ENCODE data around the gene TBRG1. TPM values are rescaled to one million over a fixed set of nuclear protein-coding genes. Genes with fewer than 3 reads are reported as not detected.
A peak's percentile ranks its signal among the peaks of the same experiment; 100 is the strongest.

Gene TBRG1
- total RNA-seq, 1 donor from 2014 or later: 35.9 TPM

GRCh38 chr11:124657904-124658303 is 35.2 kb downstream of the TBRG1 start:
- FAIRE-seq (no peak), DNase-seq (ENCODE audit: low spot score in 2 of 2) (no peak)

GRCh38 chr11:124658501-124658900 is 35.8 kb downstream of the TBRG1 start:
- FAIRE-seq: no peak
- DNase-seq (ENCODE audit: low spot score in 2 of 2): no peak

GRCh38 chr11:124658986-124659385 is 36.3 kb downstream of the TBRG1 start:
- FAIRE-seq: no peak
- DNase-seq (ENCODE audit: low spot score in 2 of 2): no peak

DNA sequence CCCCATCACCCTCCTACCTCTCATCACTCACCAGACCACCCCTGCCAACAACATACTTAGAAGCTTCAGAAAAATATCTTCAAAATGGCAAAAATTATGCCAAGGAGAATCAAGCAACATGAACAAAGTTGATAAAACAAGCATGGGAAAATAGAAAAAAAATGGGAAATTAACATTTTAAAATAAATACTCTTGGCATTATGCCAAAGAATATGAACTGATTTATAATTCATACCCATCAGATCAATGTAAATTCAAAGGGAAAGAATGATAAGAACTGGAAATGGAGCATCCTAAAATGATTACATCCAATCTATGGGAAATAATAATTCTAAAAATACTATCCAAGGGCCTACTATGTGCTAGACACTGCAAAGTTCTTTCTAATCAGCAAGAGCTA is 38.9 kb downstream of the TBRG1 start:
- DNase-seq (ENCODE audit: low spot score in 2 of 2) (no peak), FAIRE-seq (no peak)

GRCh38 chr11:124662106-124662505 is 39.4 kb downstream of the TBRG1 start:
- DNase-seq (ENCODE audit: low spot score in 2 of 2): no peak
- FAIRE-seq: no peak

GRCh38 chr11:124663861-124664260 is 41.2 kb downstream of the TBRG1 start:
- DNase-seq (ENCODE audit: low spot score in 2 of 2) (no peak), FAIRE-seq (no peak)

DNA sequence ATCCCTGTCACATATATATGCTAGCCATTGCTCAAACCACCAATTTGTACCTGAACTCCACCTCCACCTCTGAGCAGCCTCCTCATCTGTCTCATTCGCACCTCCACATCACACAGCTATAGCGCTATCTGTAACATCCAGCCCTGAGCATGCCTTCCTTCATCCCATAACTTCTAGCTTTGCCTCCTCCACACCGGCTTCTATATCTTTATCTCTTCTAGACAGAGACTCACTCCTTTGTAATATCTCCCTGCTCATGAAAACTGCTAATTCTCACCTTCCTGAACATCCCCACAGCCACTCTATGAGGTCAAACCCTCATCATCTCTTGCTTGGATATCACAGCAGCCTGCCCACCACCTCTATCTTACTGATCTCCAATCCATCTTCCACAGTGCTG is 44.9 kb downstream of the TBRG1 start:
- no peak for FAIRE-seq
- no peak for DNase-seq (ENCODE audit: low spot score in 2 of 2)

- DNase-seq (ENCODE audit: low spot score in 2 of 2): peak; percentile 48 to 58
- no peak for FAIRE-seq
Measured at GRCh38 chr11:124669193-124669592, 46.5 kb downstream of the TBRG1 start.

GRCh38 chr11:124670732-124671131 is 48.1 kb downstream of the TBRG1 start:
- DNase-seq (ENCODE audit: low spot score in 2 of 2) (no peak), FAIRE-seq (no peak)

DNA sequence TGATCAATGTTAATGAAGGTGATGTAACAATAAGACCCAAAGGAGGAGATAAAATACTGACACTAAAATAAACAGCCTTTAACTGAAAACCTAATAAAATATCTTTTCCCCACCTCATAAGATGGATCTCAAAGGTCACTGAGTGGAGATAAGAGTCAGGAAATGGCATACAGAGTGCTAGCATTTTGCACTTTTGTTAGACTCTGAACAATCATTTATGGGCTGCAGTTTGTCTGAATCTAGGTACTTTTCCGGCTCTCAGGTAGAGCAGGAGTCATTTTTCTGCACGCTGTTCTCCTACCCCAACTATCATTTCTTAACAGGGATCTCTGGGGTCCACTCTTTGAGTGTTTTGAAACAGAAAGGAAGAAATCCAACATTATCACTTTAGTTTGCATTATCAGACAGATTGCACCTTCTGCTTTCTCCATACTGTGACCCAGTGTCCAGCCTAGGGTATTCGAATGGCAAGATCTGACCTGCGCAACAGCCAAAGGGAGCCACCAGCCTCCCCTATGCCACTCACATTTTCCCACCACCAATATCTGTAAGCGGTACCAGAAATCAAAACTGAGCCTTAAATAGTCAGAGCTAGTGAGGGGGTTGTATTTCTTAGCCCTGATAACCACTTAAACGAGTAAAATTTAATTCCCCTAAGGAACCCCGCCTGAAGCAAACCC is 50.0 kb downstream of the TBRG1 start:
- FAIRE-seq: no peak
- no peak for DNase-seq (ENCODE audit: low spot score in 2 of 2)

- DNase-seq (ENCODE audit: low spot score in 2 of 2) (peak; percentile 72 to 91), FAIRE-seq (no peak)
Measured at GRCh38 chr11:124673333-124674167, 50.9 kb downstream of the TBRG1 start, which contains the start of the genes SIAE and SPA17. SIAE (minus strand) TSS chr11:124673739; CDS start chr11:124673708, 31 bp downstream. SPA17 (plus strand) TSS chr11:124673904; CDS start chr11:124675265, 1,361 bp downstream.

DNA sequence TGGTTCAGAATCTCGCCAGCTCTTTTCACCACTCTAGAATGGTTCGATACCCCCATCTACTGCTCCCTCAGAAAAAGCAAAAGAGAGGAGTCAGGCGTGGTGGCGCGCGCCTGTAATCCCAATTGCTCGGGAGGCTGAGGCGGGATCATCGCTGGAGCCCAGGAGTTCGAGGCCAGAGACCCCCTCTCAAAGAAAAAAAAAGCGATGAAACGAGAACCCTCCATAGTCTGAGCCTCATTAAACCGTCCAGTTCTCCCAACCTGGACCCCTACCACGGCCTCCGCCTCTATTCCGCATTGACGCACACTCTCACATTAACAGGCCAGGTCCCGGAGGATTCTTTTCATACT is 51.5 kb downstream of the TBRG1 start:
- FAIRE-seq (no peak), DNase-seq (ENCODE audit: low spot score in 2 of 2) (no peak)

- DNase-seq (ENCODE audit: low spot score in 2 of 2) (no peak), FAIRE-seq (no peak)
Measured at GRCh38 chr11:124674571-124674970, 51.9 kb downstream of the TBRG1 start.

- FAIRE-seq: no peak
Measured at GRCh38 chr11:124676386-124676785, 53.7 kb downstream of the TBRG1 start.

GRCh38 chr11:124678416-124678815 is 55.8 kb downstream of the TBRG1 start:
- FAIRE-seq (no peak), DNase-seq (ENCODE audit: low spot score in 2 of 2) (no peak)

More at GRCh38 chr11:124676386-124676785, 53.7 kb downstream of the TBRG1 start:
- DNase-seq (ENCODE audit: low spot score in 2 of 2): no peak

- no peak for DNase-seq (ENCODE audit: low spot score in 2 of 2)
- FAIRE-seq: peak; percentile 88
Measured at GRCh38 chr11:124681421-124681820, 58.8 kb downstream of the TBRG1 start.

- no peak for DNase-seq (ENCODE audit: low spot score in 2 of 2)
- FAIRE-seq: peak; percentile 71
Measured at GRCh38 chr11:124682443-124682842, 59.8 kb downstream of the TBRG1 start.

Small RNAs within 50 kb of the gene (small RNA-seq; reads per million reads assigned to genes)
- not detected for gene RNA5SP352

Other genes with a start within 250 kb of the TBRG1 start
- not detected for gene OR8B2, start 238.4 kb upstream of the TBRG1 start, total RNA-seq
- not detected for gene OR8B3, start 223.8 kb upstream of the TBRG1 start, total RNA-seq
- not detected for gene OR8B4, start 198.0 kb upstream of the TBRG1 start, total RNA-seq
- not detected for gene OR8B8, start 177.2 kb upstream of the TBRG1 start, total RNA-seq
- gene OR8B12, start 79.2 kb upstream of the TBRG1 start, total RNA-seq: not detected
- not detected for gene OR8A1, start 52.9 kb upstream of the TBRG1 start, total RNA-seq
- not detected for gene PANX3, start 11.4 kb upstream of the TBRG1 start, total RNA-seq
- 10.2 TPM for gene SIAE, start 50.9 kb downstream of the TBRG1 start, total RNA-seq
- gene SPA17, start 51.0 kb downstream of the TBRG1 start, total RNA-seq: 5.7 TPM
- 2.9 TPM for gene NRGN, start 117.1 kb downstream of the TBRG1 start, total RNA-seq
- gene VSIG2, start 129.4 kb downstream of the TBRG1 start, total RNA-seq: not detected
- gene ESAM, start 139.4 kb downstream of the TBRG1 start, total RNA-seq: 3.7 TPM
- gene MSANTD2, start 177.5 kb downstream of the TBRG1 start, total RNA-seq: 22.4 TPM
- 10.2 TPM for gene ROBO3, start 242.6 kb downstream of the TBRG1 start, total RNA-seq